Smooth muscle cell (in vitro differentiated cells): ENCODE measurements around the gene IGSF21. TPM values are rescaled to one million over a fixed set of nuclear protein-coding genes. Genes with fewer than 3 reads are reported as not detected.

Source experiments
- DNase-seq: peaks from one replicate; lab custom pipeline; 2025; ENCODE audit not compliant: unreplicated experiment; lab: John Stamatoyannopoulos, UW
- H2AFZ ChIP-seq: fragments of 200-600 bp; sonication (generic); 2 replicates; pipeline ENCODE4 v1.6.0; 2016; ENCODE audit warnings: antibody characterized with exemption, low read depth, mild to moderate bottlenecking
- H3F3A ChIP-seq: fragments of 200-600 bp; sonication (generic); 2 replicates; pipeline ENCODE4 v1.6.0; 2017; ENCODE audit warnings: antibody characterized with exemption, low read depth
- H3K27ac ChIP-seq: fragments of 200-600 bp; sonication (generic); 2 replicates; pipeline ENCODE4 v1.5.1; 2016; ENCODE audit warnings: low read depth, mild to moderate bottlenecking
- H3K27me3 ChIP-seq: fragments of 200-600 bp; sonication (generic); 2 replicates; pipeline ENCODE4 v1.6.1; 2016; ENCODE audit warnings: low read depth, mild to moderate bottlenecking
- H3K36me3 ChIP-seq: fragments of 200-600 bp; sonication (generic); 2 replicates; pipeline ENCODE4 v1.5.1; 2016; ENCODE audit warnings: low read depth
- H3K4me1 ChIP-seq: fragments of 200-600 bp; sonication (generic); 2 replicates; pipeline ENCODE4 v1.5.1; 2016; ENCODE audit warnings: low read depth
- H3K4me2 ChIP-seq: fragments of 200-600 bp; sonication (generic); 2 replicates; pipeline ENCODE4 v1.6.0; 2016; ENCODE audit warnings: mild to moderate bottlenecking
- H3K4me3 ChIP-seq: fragments of 200-600 bp; sonication (generic); 2 replicates; pipeline ENCODE4 v1.5.1; 2016; ENCODE audit warnings: mild to moderate bottlenecking
- H3K79me2 ChIP-seq: fragments of 200-600 bp; sonication (generic); 2 replicates; pipeline ENCODE4 v1.6.0; 2016; ENCODE audit warnings: low read depth, mild to moderate bottlenecking
- H3K9ac ChIP-seq: fragments of 200-600 bp; sonication (generic); 2 replicates; pipeline ENCODE4 v1.6.0; 2016; ENCODE audit warnings: low read depth
- H3K9me3 ChIP-seq: fragments of 200-600 bp; sonication (generic); replicated peaks from 2 replicates; pipeline ENCODE4 v1.5.1; 2016; ENCODE audit warnings: low read depth
- H4K20me1 ChIP-seq: fragments of 200-600 bp; sonication (generic); 2 replicates; pipeline ENCODE4 v1.6.0; 2016; ENCODE audit warnings: low read depth
- WGBS: methylation state at CpG from one replicate; pipeline ENCODE4 v1.1.7; 2016; ENCODE audit warnings: low lambda C conversion rate; 5-methylcytosine and 5-hydroxymethylcytosine counted together
- polyA plus RNA-seq: library from polyadenylated mRNA; unstranded; fragments of >200 nt; fragmentation: Nextera tagmentation; extraction: Ambion mirVana; gene quantifications from 2 replicates; pipeline ENCODE4 v1.2.1, GENCODE V29; 2016
- total RNA-seq: library from RNA; depleted of rRNA; stranded (reverse); fragments of >200 nt; gene quantifications from 2 replicates; pipeline ENCODE4 v1.2.3, GENCODE V29; 2014
- TF ChIP-seq, protein P1 (sequence below): fragments of 200-600 bp; sonication (generic); IDR thresholded peaks from 2 replicates; pipeline ENCODE4 v1.5.1; 2017; ENCODE audit warnings: borderline replicate concordance, mild to moderate bottlenecking, antibody characterized with exemption; ENCODE audit not compliant: insufficient read depth, poor library complexity, severe bottlenecking

Gene IGSF21
- total and polyA plus RNA-seq, 2 experiments from 2014 or later, result not detected

DNA sequence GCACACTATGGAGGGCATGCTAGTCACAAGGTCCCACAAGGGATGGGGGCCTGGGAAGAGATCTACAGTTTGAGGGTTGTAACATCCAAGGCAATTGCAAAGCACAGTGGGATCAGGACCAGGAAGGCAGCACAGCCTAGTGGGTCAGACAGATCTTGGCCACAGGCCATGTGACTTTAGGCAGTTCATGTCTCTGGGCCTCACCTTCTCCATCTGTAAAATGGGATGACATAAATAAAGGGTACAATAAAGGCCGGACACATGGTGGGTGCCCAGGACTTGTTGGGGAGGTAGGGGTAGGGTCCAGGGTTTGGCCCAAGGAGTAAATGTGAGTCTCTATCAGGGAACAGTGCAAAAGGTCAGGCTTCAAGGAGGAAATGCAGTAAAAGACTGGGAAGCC, 18.1 kb upstream of the IGSF21 start:
- Histone ChIP-seq H3K9ac (no peak overlapping the region), H3K4me2 (no peak overlapping the region), H3K4me3 (no peak overlapping the region), H3F3A (peaks cover 6% of the 10 kb centered on the region), H3K4me1 (peaks cover 24% of the 10 kb centered on the region), H3K36me3 (no peaks in the 10 kb centered on the region), H3K27me3 (peaks cover 8% of the 10 kb centered on the region), H3K9me3 (no peaks in the 10 kb centered on the region), H3K27ac (no peak overlapping the region), H2AFZ (no peak overlapping the region), H3K79me2 (no peaks in the 10 kb centered on the region), H4K20me1 (no peaks in the 10 kb centered on the region)
- DNase-seq, result no peak
- 100% methylated on average over 1 of the region's 1 CpG for WGBS
- TF ChIP-seq, protein P1, sequence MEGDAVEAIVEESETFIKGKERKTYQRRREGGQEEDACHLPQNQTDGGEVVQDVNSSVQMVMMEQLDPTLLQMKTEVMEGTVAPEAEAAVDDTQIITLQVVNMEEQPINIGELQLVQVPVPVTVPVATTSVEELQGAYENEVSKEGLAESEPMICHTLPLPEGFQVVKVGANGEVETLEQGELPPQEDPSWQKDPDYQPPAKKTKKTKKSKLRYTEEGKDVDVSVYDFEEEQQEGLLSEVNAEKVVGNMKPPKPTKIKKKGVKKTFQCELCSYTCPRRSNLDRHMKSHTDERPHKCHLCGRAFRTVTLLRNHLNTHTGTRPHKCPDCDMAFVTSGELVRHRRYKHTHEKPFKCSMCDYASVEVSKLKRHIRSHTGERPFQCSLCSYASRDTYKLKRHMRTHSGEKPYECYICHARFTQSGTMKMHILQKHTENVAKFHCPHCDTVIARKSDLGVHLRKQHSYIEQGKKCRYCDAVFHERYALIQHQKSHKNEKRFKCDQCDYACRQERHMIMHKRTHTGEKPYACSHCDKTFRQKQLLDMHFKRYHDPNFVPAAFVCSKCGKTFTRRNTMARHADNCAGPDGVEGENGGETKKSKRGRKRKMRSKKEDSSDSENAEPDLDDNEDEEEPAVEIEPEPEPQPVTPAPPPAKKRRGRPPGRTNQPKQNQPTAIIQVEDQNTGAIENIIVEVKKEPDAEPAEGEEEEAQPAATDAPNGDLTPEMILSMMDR, result no peak

DNA sequence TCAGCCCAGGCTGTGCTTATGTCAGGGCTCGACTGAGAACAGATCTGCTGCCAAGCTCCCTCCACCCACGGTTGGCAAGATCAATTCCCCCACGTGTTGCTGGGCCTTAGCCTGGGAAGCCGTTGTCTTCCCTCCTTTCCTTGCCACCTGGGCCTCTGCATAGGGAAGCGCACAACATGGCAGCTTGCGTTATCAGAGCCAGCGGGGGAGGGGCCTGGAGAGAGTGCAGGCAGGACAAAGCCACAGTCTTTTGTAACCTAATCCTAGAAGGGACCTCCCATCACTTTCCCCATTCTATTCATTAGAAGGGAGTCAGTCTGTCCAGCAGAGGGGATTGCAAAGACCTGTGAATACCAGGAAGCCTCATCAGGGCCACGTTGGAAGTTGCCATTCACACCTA, 17.0 kb upstream of the IGSF21 start:
- TF ChIP-seq, protein P1, result no peak
- Histone ChIP-seq H3K4me1 (peaks cover 24% of the 10 kb centered on the region), H3K27me3 (peaks cover 14% of the 10 kb centered on the region), H4K20me1 (no peaks in the 10 kb centered on the region), H2AFZ (no peak overlapping the region), H3K27ac (no peak overlapping the region), H3K4me3 (no peak overlapping the region), H3K9me3 (no peaks in the 10 kb centered on the region), H3F3A (peaks cover 6% of the 10 kb centered on the region), H3K36me3 (no peaks in the 10 kb centered on the region), H3K79me2 (no peaks in the 10 kb centered on the region), H3K4me2 (no peak overlapping the region), H3K9ac (no peak overlapping the region)
- WGBS, result 52% methylated on average over 8 of the region's 8 CpGs
- DNase-seq, result no peak

DNA sequence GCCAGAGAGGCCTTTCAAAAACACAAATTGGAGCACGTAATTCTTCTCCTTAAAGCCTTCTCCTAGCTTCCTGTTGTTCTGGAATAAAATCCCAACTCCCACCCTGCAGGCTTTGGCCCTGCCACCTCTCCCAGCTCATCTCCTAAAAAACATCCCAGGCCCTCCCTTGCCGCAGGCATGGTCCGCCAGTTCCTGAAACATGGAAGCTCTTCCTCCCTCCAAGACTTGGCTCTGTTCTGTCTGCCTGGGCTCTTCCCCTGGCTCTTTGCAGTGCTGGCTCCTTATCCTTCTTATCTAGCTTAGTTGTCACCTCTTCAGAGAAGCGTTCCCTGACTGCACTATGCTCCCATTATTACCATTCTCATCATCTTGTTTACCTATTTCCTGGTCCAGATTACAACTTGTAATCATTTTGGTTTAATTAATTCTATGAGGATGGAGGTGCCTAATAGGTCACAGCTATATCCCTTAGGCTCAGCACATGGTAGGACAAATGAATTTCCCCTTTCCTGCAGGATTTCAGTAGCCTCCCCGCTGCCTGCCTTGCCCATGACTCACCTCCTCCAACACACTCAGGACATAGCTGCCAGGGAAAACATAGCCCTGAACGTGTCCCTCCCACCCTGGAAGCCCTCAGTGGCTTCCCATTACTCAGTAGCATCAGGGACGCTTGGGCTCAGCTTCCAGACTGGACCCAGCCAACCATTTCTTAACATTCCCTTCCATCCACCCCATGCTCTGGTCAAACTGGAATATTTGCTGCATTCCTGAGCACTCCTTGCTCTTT, 15.7 kb upstream of the IGSF21 start:
- Histone ChIP-seq H3K27me3 (peaks cover 19% of the 10 kb centered on the region), H3K27ac (no peak overlapping the region), H2AFZ (no peak overlapping the region), H3K9me3 (no peaks in the 10 kb centered on the region), H3K4me2 (peak overlapping the region; percentile 51), H3K36me3 (no peaks in the 10 kb centered on the region), H4K20me1 (no peaks in the 10 kb centered on the region), H3F3A (peaks cover 6% of the 10 kb centered on the region), H3K79me2 (no peaks in the 10 kb centered on the region), H3K9ac (no peak overlapping the region), H3K4me1 (peaks cover 24% of the 10 kb centered on the region), H3K4me3 (no peak overlapping the region)
- TF ChIP-seq, protein P1, result no peak
- DNase-seq, result no peak
- 26% methylated on average over 7 of the region's 7 CpGs for WGBS

DNA sequence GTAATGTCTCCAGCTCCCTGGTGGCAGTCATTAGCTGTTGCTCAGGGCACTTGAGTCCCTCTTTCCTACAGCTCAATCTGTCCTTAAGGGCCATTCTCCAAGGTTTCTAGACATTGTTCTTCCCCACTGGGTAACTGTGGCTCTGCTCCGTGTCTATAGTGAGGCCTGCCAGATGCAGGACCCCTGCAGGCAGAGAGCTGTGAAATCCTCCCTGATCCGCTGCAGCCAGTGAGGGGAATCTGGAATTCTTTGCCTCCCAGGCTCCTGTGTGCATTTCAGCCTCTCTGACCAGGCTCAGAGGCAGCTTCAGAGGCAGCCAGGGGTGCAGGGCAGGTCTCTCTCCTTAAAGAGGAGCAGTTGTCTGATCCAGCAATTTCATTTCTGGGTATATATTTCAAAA, 14.4 kb upstream of the IGSF21 start:
- Histone ChIP-seq H3K9me3 (no peaks in the 10 kb centered on the region), H3K36me3 (no peaks in the 10 kb centered on the region), H4K20me1 (no peaks in the 10 kb centered on the region), H3K79me2 (no peaks in the 10 kb centered on the region), H3K4me2 (no peak overlapping the region), H3K9ac (no peak overlapping the region), H3F3A (peaks cover 6% of the 10 kb centered on the region), H3K4me3 (no peak overlapping the region), H2AFZ (no peak overlapping the region), H3K27me3 (peaks cover 21% of the 10 kb centered on the region), H3K27ac (no peak overlapping the region), H3K4me1 (peaks cover 24% of the 10 kb centered on the region)
- no peak for DNase-seq
- 54% methylated on average over 2 of the region's 2 CpGs for WGBS
- TF ChIP-seq, protein P1, result no peak
